D721Med (cell line): Measurements from ENCODE around the gene HSF2BP.
A peak's percentile ranks its signal among the peaks of the same experiment; 100 is the strongest.

Experiments
- DNase-seq: peaks from one replicate; pipeline ENCODE4 v3.0.0; 2011; ENCODE audit warnings: low spot score; ENCODE audit not compliant: insufficient read length
- FAIRE-seq: peaks from 2 replicates; lab custom pipeline; 2011; peaks lifted over from hg19 to GRCh38; lab: Jason Lieb, UNC
- TF ChIP-seq, protein P1 (sequence below): IDR thresholded peaks from 2 replicates; pipeline ENCODE4 v1.5.1; 2012; ENCODE audit warnings: mild to moderate bottlenecking, control low read depth; ENCODE audit not compliant: insufficient read depth; ENCODE audit errors: missing control alignments

HSF2BP gene

DNA sequence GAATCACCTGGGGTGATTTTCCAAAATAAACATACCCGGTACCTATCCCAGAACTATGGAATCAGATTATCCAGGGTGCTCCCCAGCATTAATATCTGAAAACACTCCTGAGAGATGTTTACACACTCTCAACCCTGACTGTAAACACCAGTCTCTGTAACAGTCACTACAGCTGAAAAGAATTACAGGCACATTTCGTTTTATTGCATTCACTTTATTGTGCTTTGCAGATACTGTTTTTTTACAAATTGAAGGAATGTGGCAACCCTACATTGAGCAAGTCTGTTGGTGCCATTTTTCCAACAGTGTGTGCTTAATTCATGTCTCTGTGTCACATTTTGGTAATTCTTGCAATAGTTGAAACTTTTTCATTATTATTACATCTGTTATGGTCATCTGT lies 31.8 kb downstream of the HSF2BP start:
- no peak for FAIRE-seq
- DNase-seq: no peak
- TF ChIP-seq, protein P1, sequence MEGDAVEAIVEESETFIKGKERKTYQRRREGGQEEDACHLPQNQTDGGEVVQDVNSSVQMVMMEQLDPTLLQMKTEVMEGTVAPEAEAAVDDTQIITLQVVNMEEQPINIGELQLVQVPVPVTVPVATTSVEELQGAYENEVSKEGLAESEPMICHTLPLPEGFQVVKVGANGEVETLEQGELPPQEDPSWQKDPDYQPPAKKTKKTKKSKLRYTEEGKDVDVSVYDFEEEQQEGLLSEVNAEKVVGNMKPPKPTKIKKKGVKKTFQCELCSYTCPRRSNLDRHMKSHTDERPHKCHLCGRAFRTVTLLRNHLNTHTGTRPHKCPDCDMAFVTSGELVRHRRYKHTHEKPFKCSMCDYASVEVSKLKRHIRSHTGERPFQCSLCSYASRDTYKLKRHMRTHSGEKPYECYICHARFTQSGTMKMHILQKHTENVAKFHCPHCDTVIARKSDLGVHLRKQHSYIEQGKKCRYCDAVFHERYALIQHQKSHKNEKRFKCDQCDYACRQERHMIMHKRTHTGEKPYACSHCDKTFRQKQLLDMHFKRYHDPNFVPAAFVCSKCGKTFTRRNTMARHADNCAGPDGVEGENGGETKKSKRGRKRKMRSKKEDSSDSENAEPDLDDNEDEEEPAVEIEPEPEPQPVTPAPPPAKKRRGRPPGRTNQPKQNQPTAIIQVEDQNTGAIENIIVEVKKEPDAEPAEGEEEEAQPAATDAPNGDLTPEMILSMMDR: no peak

DNA sequence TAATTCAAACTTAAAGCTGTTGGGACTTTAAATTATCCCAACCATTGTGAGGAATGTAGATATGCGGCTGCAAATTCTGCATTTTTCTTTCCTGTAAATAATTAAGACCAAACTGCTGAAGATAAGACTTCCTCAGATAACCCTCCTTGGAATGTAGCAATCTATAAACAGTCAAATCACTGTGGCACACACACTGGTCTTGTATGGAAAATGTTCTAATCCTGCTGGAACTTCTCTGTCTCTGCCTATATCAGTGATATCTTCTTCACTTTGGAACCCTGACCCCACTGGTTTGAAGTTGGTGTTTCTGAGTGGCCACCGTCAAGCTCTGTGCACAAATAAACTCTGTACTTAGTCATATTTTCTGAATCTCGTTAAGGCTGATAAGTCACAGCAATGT lies 32.9 kb downstream of the HSF2BP start:
- TF ChIP-seq, protein P1: no peak
- DNase-seq: no peak
- no peak for FAIRE-seq

DNA sequence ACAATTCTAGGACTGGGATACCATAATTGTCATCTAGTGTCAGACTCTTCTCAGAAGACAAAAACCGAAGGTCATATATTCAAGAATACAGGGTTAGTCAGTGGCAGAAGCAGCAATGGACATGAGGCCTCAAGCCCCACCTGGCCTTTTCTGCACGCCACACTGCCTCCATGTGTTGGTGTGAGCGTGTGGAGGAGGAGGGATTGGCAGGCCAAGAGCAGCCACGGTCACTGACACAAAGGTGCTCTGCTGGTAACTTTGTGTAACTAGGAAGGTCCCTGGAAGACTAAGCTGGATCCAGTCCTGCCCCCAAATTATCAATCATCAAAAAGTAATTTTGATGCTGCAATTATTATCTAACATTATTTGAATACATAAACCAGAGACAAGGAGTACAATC lies 34.9 kb downstream of the HSF2BP start:
- DNase-seq (no peak), FAIRE-seq (no peak)
- TF ChIP-seq, protein P1: no peak

DNA sequence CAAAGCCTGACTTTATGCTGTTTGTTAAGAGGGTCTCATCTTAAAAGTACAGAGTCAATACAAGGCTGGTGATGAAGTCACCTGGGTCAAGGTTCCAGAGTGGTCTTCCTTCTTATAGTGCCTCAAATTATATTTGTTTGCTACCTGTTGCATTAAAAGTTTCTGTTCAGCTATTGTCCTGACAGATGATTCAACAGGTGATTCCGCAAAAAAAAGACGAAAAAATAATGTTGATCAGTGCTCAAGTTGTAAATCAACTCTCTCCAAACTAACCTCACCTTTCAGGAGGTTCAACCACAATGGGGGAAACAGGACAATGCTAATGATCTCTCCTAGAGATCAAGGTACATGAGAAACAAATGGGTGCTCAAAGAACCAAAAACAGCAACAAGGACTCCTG lies 35.7 kb downstream of the HSF2BP start:
- no peak for FAIRE-seq
- DNase-seq: no peak

DNA sequence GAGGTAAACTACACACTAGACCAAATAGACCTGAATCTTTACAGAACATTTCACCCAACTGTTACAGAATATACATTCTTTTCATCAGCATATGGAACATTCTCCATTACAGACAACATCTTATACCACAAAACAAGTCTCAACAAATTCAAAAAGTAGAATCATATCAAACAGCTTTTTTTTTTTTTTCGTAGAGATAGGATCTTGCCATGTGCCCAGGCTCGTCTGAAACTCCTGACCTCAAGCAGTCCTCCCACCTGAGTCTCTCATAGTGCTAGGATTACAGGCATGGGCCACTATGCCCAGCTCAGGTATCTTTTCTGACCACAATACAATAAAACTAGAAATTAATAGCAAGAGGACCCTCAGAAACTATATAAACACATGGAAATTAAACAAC lies 36.5 kb downstream of the HSF2BP start:
- DNase-seq: no peak
- TF ChIP-seq, protein P1: no peak
- FAIRE-seq: no peak

More for the DNA sequence above, 35.7 kb downstream of the HSF2BP start:
- TF ChIP-seq, protein P1: no peak

DNA sequence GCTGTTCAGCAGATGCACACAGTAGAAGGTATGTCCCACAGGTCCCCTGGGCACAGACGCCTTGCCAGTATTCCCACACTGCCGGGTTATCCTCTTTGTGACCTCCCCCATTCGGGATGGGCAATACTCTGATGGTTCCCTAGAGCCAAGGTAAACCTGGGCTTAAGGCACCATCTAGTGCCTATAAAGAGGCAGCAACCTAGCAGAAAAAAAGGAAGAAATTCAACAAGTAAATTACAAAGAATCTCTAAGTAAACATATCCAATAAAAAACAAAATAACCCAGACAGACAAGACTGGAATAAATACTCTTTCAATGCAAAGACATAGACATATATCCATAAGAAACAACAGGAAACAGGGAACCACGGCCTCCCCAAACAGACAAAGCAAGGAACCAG lies 39.4 kb downstream of the HSF2BP start:
- TF ChIP-seq, protein P1: peak; percentile 35
- DNase-seq (no peak), FAIRE-seq (no peak)

DNA sequence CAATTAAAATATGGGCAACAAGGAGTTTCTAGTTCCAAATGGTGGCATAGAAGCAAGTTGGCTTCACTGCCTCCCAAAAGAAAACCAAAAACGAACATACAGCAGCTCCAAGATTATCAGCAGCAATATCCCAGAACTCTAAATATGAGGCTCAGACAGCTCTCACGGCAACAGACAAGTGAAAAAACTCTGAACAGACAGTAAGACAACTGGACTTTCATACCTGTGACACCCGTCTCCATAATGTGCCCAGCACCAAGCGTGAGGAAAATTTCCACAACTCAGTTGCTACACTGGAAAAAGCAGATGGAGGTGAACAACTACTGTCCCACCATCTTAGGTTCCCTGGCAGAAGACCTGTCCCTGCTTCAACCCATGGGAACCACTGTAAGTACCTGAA lies 39.9 kb downstream of the HSF2BP start:
- FAIRE-seq: no peak
- TF ChIP-seq, protein P1: no peak
- DNase-seq: no peak
